CD14-positive monocyte (primary cell): ENCODE data around the gene LRRC49. TPM values are rescaled to one million over a fixed set of nuclear protein-coding genes. Genes with fewer than 3 reads are reported as not detected.
"Not testable (repeated sequence)": the region's sequence is repeated elsewhere in the genome, so short reads cannot be mapped to it uniquely, and the experiment has no call there.

Experiments
- DNase-seq, 3 donors: peaks; one replicate each; pipeline ENCODE4 v3.0.0-alpha.2; 2011 to 2022
- H2AFZ ChIP-seq: 2 replicates; pipeline ENCODE4 v1.6.0; 2012; ENCODE audit warnings: mild to moderate bottlenecking, low read depth, low read length, inconsistent platforms; ENCODE audit not compliant: insufficient read depth, poor library complexity, severe bottlenecking
- H3K27ac ChIP-seq, 2 donors: 1 replicate in 1 of 2; 2 replicates in 1 of 2; pipeline ENCODE4 v1.5.1; 2012 to 2013; ENCODE audit warnings: low read length in 2 of 2, control low read depth in 1 of 2, inconsistent platforms in 1 of 2, low read depth in 1 of 2, mild to moderate bottlenecking in 1 of 2
- H3K27me3 ChIP-seq, 2 donors: one replicate each; pipeline versions ENCODE4 v1.6.0 to v1.6.1; 2011 to 2013; ENCODE audit warnings: low read length in 2 of 2; ENCODE audit not compliant: control insufficient read depth in 2 of 2, insufficient read depth in 2 of 2
- H3K36me3 ChIP-seq, 2 donors: replicated peaks in 1 of 2; 1 replicate in 1 of 2; 2 replicates in 1 of 2; pipeline versions ENCODE4 v1.5.1 to v1.6.1; 2012 to 2013; ENCODE audit warnings: low read length in 2 of 2, control low read depth in 1 of 2, inconsistent platforms in 1 of 2, mild to moderate bottlenecking in 1 of 2; ENCODE audit not compliant: insufficient read depth in 2 of 2, control insufficient read depth in 1 of 2
- H3K4me1 ChIP-seq, 2 donors: 1 replicate in 1 of 2; 2 replicates in 1 of 2; pipeline versions ENCODE4 v1.5.1 to v1.6.1; 2012 to 2013; ENCODE audit warnings: low read length in 2 of 2, control low read depth in 1 of 2, inconsistent platforms in 1 of 2, mild to moderate bottlenecking in 1 of 2, moderate library complexity in 1 of 2; ENCODE audit not compliant: insufficient read depth in 2 of 2, control insufficient read depth in 1 of 2
- H3K4me2 ChIP-seq: replicated peaks from 2 replicates; pipeline ENCODE3; 2012; ENCODE audit warnings: low read length, moderate library complexity, mild to moderate bottlenecking; ENCODE audit not compliant: poor library complexity, severe bottlenecking; ENCODE audit errors: extremely low read depth
- H3K4me3 ChIP-seq, 3 experiments: fragments of 200-600 bp in 1 of 3; sonication (generic) in 1 of 3; replicated peaks in 1 of 3; 1 replicate in 2 of 3; 2 replicates in 1 of 3; pipeline ENCODE4 v1.5.1; 2011 to 2013; ENCODE audit warnings: low read length in 3 of 3, mild to moderate bottlenecking in 3 of 3, control low read depth in 2 of 3, low read depth in 2 of 3, inconsistent platforms in 1 of 3, moderate library complexity in 1 of 3
- H3K79me2 ChIP-seq: 2 replicates; pipeline ENCODE4 v1.6.0; 2012; ENCODE audit warnings: mild to moderate bottlenecking, control low read depth, inconsistent platforms, low read length, moderate library complexity; ENCODE audit not compliant: insufficient read depth
- H3K9ac ChIP-seq: 2 replicates; pipeline ENCODE4 v1.6.0; 2017; ENCODE audit warnings: low read length, mild to moderate bottlenecking; ENCODE audit not compliant: insufficient read depth, poor library complexity, severe bottlenecking
- H3K9me3 ChIP-seq, 2 donors: replicated peaks in 1 of 2; 1 replicate in 1 of 2; 2 replicates in 1 of 2; pipeline versions ENCODE4 v1.5.1 to v1.6.1; 2012 to 2013; ENCODE audit warnings: low read length in 2 of 2, control low read depth in 1 of 2; ENCODE audit not compliant: control insufficient read depth in 1 of 2, insufficient read depth in 1 of 2
- H4K20me1 ChIP-seq: 2 replicates; pipeline ENCODE4 v1.6.0; 2012; ENCODE audit warnings: mild to moderate bottlenecking, low read length, control low read depth, moderate library complexity; ENCODE audit not compliant: insufficient read depth
- H3K27ac Mint-ChIP-seq, 7 donors: one replicate each; pipeline ENCODE4 v1.8.0; 2020; ENCODE audit warnings: mild to moderate bottlenecking in 7 of 7, mixed read lengths in 7 of 7, moderate library complexity in 6 of 7, inconsistent platforms in 2 of 7
- H3K27me3 Mint-ChIP-seq, 3 donors: one replicate each; pipeline ENCODE4 v1.8.0; 2021 to 2022; ENCODE audit warnings: low read depth in 3 of 3, mild to moderate bottlenecking in 3 of 3, mixed read lengths in 3 of 3, moderate library complexity in 3 of 3, inconsistent platforms in 1 of 3
- H3K36me3 Mint-ChIP-seq, 2 donors: one replicate each; pipeline ENCODE4 v1.8.0; 2020; ENCODE audit warnings: mixed read lengths in 2 of 2, inconsistent platforms in 1 of 2, mild to moderate bottlenecking in 1 of 2
- H3K4me1 Mint-ChIP-seq: one replicate; pipeline ENCODE4 v1.8.0; 2020; ENCODE audit warnings: mild to moderate bottlenecking, mixed read lengths
- H3K4me3 Mint-ChIP-seq, 2 donors: one replicate each; pipeline ENCODE4 v1.8.0; 2020; ENCODE audit warnings: mild to moderate bottlenecking in 2 of 2, mixed read lengths in 2 of 2, moderate library complexity in 1 of 2
- H3K9me3 Mint-ChIP-seq, 7 donors: one replicate each; pipeline ENCODE4 v1.8.0; 2020 to 2022; ENCODE audit warnings: mixed read lengths in 7 of 7, mild to moderate bottlenecking in 6 of 7, moderate library complexity in 6 of 7, inconsistent platforms in 2 of 7
- WGBS: methylation state at CpG from one replicate; pipeline ENCODE4 v1.1.5; 2013; ENCODE audit warnings: missing lambda C conversion rate; ENCODE audit not compliant: insufficient coverage; 5-methylcytosine and 5-hydroxymethylcytosine counted together
- intact Hi-C, 2 donors: fragments of 100-400 bp; cut with micrococcal nuclease; formaldehyde crosslinking; loops; one replicate each; pipeline versions ENCODE4 v1.15.0 to v1.15.1; 2023
- polyA plus RNA-seq, 3 donors: library from polyadenylated mRNA; depleted of rRNA in 1 of 3; unstranded in 2 of 3; stranded (reverse) in 1 of 3; fragments of 300-500 nt in 2 of 3; fragments of >200 nt in 1 of 3; fragmentation: Illumina TruSeq in 2 of 3; gene quantifications; 1 replicate in 2 of 3; 2 replicates in 1 of 3; pipeline ENCODE4 v1.2.3, GENCODE V29; 2012 to 2021
- TF ChIP-seq, protein P1 (sequence below): fragments of 200-600 bp; IDR thresholded peaks from one replicate; pipeline ENCODE4 v1.8.0; 2022; ENCODE audit warnings: antibody characterized with exemption, mild to moderate bottlenecking

Gene LRRC49
- polyA plus RNA-seq, 3 donors, result 0.08 to 0.51 (median 0.24) TPM

DNA sequence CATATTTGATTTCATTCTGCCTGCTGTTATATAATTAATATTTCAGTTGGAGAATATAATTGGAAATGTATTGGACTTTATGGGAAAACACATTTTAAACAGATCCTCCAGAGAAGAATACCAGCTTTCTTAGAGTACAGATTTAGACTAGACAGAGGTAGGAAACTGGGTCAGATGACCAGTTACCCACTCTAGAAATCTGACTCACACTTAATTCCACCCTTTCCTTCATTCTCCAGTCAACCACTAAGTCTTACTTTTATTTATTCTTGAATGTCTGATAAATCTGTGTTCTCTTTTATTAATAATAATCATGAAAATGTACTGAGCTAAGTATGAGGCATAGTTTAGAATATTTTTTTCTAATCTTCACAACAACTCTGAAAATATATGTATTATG, 110.7 kb downstream of the LRRC49 start:
- no peak for DNase-seq
- no peak overlapping the region for H3K4me3 Mint-ChIP-seq
- no peaks in the 10 kb centered on the region for H3K36me3 Mint-ChIP-seq
- intact Hi-C loops, result no loop called here
- no peak overlapping the region for H2AFZ ChIP-seq
- no peaks in the 10 kb centered on the region for H3K4me1 ChIP-seq
- no peak overlapping the region for H3K27ac Mint-ChIP-seq
- no peak overlapping the region for H3K4me2 ChIP-seq
- no peak overlapping the region for H3K27ac ChIP-seq
- no peaks in the 10 kb centered on the region for H4K20me1 ChIP-seq
- H3K27me3 ChIP-seq, result no peaks in the 10 kb centered on the region
- TF ChIP-seq, protein P1, sequence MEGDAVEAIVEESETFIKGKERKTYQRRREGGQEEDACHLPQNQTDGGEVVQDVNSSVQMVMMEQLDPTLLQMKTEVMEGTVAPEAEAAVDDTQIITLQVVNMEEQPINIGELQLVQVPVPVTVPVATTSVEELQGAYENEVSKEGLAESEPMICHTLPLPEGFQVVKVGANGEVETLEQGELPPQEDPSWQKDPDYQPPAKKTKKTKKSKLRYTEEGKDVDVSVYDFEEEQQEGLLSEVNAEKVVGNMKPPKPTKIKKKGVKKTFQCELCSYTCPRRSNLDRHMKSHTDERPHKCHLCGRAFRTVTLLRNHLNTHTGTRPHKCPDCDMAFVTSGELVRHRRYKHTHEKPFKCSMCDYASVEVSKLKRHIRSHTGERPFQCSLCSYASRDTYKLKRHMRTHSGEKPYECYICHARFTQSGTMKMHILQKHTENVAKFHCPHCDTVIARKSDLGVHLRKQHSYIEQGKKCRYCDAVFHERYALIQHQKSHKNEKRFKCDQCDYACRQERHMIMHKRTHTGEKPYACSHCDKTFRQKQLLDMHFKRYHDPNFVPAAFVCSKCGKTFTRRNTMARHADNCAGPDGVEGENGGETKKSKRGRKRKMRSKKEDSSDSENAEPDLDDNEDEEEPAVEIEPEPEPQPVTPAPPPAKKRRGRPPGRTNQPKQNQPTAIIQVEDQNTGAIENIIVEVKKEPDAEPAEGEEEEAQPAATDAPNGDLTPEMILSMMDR, result no peak
- H3K79me2 ChIP-seq, result no peaks in the 10 kb centered on the region
- H3K9ac ChIP-seq, result no peak overlapping the region
- no peaks in the 10 kb centered on the region for H3K9me3 ChIP-seq
- H3K4me1 Mint-ChIP-seq, result no peaks in the 10 kb centered on the region
- no peaks in the 10 kb centered on the region for H3K36me3 ChIP-seq
- H3K9me3 Mint-ChIP-seq, result peaks cover 0 to 12% (median 8%) of the 10 kb centered on the region in 7 donors
- H3K27me3 Mint-ChIP-seq, result peaks cover 0 to 1% (median 0%) of the 10 kb centered on the region in 3 donors
- H3K4me3 ChIP-seq, result no peak overlapping the region

DNA sequence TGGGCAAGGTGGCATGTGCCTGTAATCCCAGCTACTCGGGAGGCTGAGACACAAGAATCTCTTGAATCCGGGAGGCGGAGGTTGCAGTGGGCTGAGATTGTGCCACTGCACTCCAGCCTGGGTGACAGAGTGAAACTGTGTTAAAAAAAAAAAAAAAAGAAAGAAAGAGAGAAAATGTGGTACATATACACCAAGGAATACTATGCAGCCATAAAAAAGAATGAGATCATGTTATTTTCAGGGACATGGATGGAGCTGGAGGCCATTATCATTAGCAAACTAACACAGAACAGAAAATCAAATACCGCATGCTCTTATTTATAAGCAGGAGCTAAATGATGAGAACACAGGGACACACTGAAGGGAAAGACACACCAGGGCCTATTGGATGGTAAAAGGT, 111.9 kb downstream of the LRRC49 start:
- WGBS, result 60% methylated on average over 1 of the region's 4 CpGs
- intact Hi-C loops, H3K4me3 ChIP-seq: not testable (repeated sequence)

More for the DNA sequence above, 111.9 kb downstream of the LRRC49 start:
- not testable (repeated sequence) for H3K27ac ChIP-seq, H3K27ac Mint-ChIP-seq, H3K9me3 Mint-ChIP-seq, H2AFZ ChIP-seq, H3K4me3 Mint-ChIP-seq, H3K4me1 Mint-ChIP-seq, H3K36me3 ChIP-seq, H3K27me3 ChIP-seq, H4K20me1 ChIP-seq, H3K4me1 ChIP-seq, H3K4me2 ChIP-seq, DNase-seq, H3K27me3 Mint-ChIP-seq, H3K36me3 Mint-ChIP-seq, H3K9me3 ChIP-seq, H3K79me2 ChIP-seq, H3K9ac ChIP-seq
